RWPE2 (cell line): Measurements from ENCODE around the gene OXER1.

Experiments used
- ATAC-seq: fragments of 200-7000 bp; cut with Tn5 transposase; 3 replicates; pipeline ENCODE4 v1.9.1; 2021; ENCODE audit warnings: low read depth
- DNase-seq: peaks from one replicate; pipeline ENCODE4 v3.0.0-alpha.2; 2020; ENCODE audit warnings: low spot score
- H3K27ac ChIP-seq: fragments of 450-650 bp; 2 replicates; pipeline ENCODE4 v1.5.1; 2017; ENCODE audit warnings: mild to moderate bottlenecking; ENCODE audit not compliant: poor library complexity, severe bottlenecking
- H3K27me3 ChIP-seq: fragments of 250-450 bp; sonication (Bioruptor Pico); 2 replicates; pipeline ENCODE4 v1.5.1; 2021; ENCODE audit warnings: mild to moderate bottlenecking, moderate library complexity; ENCODE audit not compliant: insufficient read depth, poor library complexity, severe bottlenecking
- H3K36me3 ChIP-seq: fragments of 250-450 bp; sonication (Bioruptor Pico); 2 replicates; pipeline ENCODE4 v1.5.1; 2020; ENCODE audit warnings: low read depth, mild to moderate bottlenecking, moderate library complexity
- H3K4me1 ChIP-seq: fragments of 250-450 bp; sonication (Bioruptor Pico); 2 replicates; pipeline ENCODE4 v1.5.1; 2021; ENCODE audit warnings: mild to moderate bottlenecking, moderate library complexity; ENCODE audit not compliant: insufficient read depth, poor library complexity, severe bottlenecking
- H3K4me3 ChIP-seq: fragments of 250-450 bp; sonication (Bioruptor Pico); 2 replicates; pipeline ENCODE4 v1.5.1; 2021; ENCODE audit warnings: mild to moderate bottlenecking, moderate library complexity; ENCODE audit not compliant: severe bottlenecking
- H3K9me3 ChIP-seq: fragments of 250-450 bp; sonication (Bioruptor Pico); 2 replicates; pipeline ENCODE4 v1.5.1; 2021; ENCODE audit warnings: mild to moderate bottlenecking, moderate library complexity; ENCODE audit not compliant: severe bottlenecking
- CTCF ChIP-seq: fragments of 450-650 bp; IDR thresholded peaks from one replicate; pipeline ENCODE4 v1.5.1; 2017; ENCODE audit warnings: mild to moderate bottlenecking, moderate library complexity; ENCODE audit not compliant: poor library complexity, severe bottlenecking

The OXER1 gene

GRCh38 chr2:42762155-42762554, 1.8 kb downstream of the OXER1 start:
- no peak for DNase-seq
- ATAC-seq, result no peak; the same call in 2 of the 3 replicates
- H3K4me1 ChIP-seq, result no peaks in the 10 kb centered on the region

GRCh38 chr2:42761554-42761953, 2.4 kb downstream of the OXER1 start:
- Histone ChIP-seq H3K27ac (no peak overlapping the region), H3K9me3 (no peaks in the 10 kb centered on the region), H3K27me3 (no peaks in the 10 kb centered on the region), H3K4me3 (no peak overlapping the region), H3K36me3 (no peaks in the 10 kb centered on the region), H3K4me1 (no peaks in the 10 kb centered on the region)
- ATAC-seq, result no peak
- TF ChIP-seq CTCF, result no peak
- no peak for DNase-seq

More at GRCh38 chr2:42762155-42762554, 1.8 kb downstream of the OXER1 start:
- TF ChIP-seq CTCF, result no peak
- no peak overlapping the region for H3K27ac ChIP-seq
- no peaks in the 10 kb centered on the region for H3K27me3 ChIP-seq
- H3K9me3 ChIP-seq, result no peaks in the 10 kb centered on the region
- no peak overlapping the region for H3K4me3 ChIP-seq
- no peaks in the 10 kb centered on the region for H3K36me3 ChIP-seq

GRCh38 chr2:42758751-42759150, 5.2 kb downstream of the OXER1 start:
- no peak overlapping the region for H3K4me3 ChIP-seq
- no peaks in the 10 kb centered on the region for H3K4me1 ChIP-seq
- TF ChIP-seq CTCF, result no peak
- ATAC-seq (no peak), DNase-seq (no peak)
- H3K27me3 ChIP-seq, result no peaks in the 10 kb centered on the region
- H3K27ac ChIP-seq, result no peak overlapping the region
- no peaks in the 10 kb centered on the region for H3K36me3 ChIP-seq
- no peaks in the 10 kb centered on the region for H3K9me3 ChIP-seq

GRCh38 chr2:42757981-42758740, 5.8 kb downstream of the OXER1 start:
- H3K36me3 ChIP-seq, result no peaks in the 10 kb centered on the region
- no peaks in the 10 kb centered on the region for H3K4me1 ChIP-seq
- no peaks in the 10 kb centered on the region for H3K27me3 ChIP-seq
- no peaks in the 10 kb centered on the region for H3K9me3 ChIP-seq
- no peak overlapping the region for H3K4me3 ChIP-seq
- no peak overlapping the region for H3K27ac ChIP-seq
- DNase-seq (no peak), ATAC-seq (no peak)
- TF ChIP-seq CTCF, result no peak

GRCh38 chr2:42756966-42757513, 6.9 kb downstream of the OXER1 start:
- no peak for ATAC-seq
- no peak overlapping the region for H3K27ac ChIP-seq

More at GRCh38 chr2:42756966-42757513, 6.9 kb downstream of the OXER1 start:
- no peak for DNase-seq
- Histone ChIP-seq H3K4me1 (no peaks in the 10 kb centered on the region), H3K27me3 (no peaks in the 10 kb centered on the region), H3K4me3 (no peak overlapping the region), H3K36me3 (no peaks in the 10 kb centered on the region), H3K9me3 (no peaks in the 10 kb centered on the region)
- no peak for TF ChIP-seq CTCF
